MM.1S (cell line): ENCODE results near the gene EMC7.

Experiments used
- DNase-seq: peaks from one replicate; pipeline ENCODE4 v3.0.0-alpha.2; 2015
- H2AFZ ChIP-seq: fragments of 300-600 bp; sonication (generic); 2 replicates; pipeline ENCODE4 v1.6.0; 2016; ENCODE audit warnings: antibody characterized with exemption, low read length
- H3F3A ChIP-seq: fragments of 300-600 bp; sonication (generic); 2 replicates; pipeline ENCODE4 v1.6.1; 2016; ENCODE audit warnings: mild to moderate bottlenecking, antibody characterized with exemption, low read length, moderate library complexity, mixed read lengths; ENCODE audit not compliant: insufficient read depth
- H3K27ac ChIP-seq: fragments of 300-600 bp; sonication (generic); 2 replicates; pipeline ENCODE4 v1.5.1; 2016; ENCODE audit warnings: mild to moderate bottlenecking, low read length
- H3K27me3 ChIP-seq: fragments of 300-600 bp; sonication (generic); replicated peaks from 2 replicates; pipeline ENCODE4 v1.6.0; 2016; ENCODE audit warnings: low read length; ENCODE audit not compliant: insufficient read depth
- H3K36me3 ChIP-seq: fragments of 300-600 bp; sonication (generic); replicated peaks from 2 replicates; pipeline ENCODE4 v1.6.1; 2016; ENCODE audit warnings: mild to moderate bottlenecking, low read length, mixed read lengths; ENCODE audit not compliant: insufficient read depth
- H3K4me1 ChIP-seq: fragments of 300-600 bp; sonication (generic); 2 replicates; pipeline ENCODE4 v1.6.1; 2016; ENCODE audit warnings: low read length, mixed read lengths
- H3K4me2 ChIP-seq: fragments of 300-600 bp; sonication (generic); 2 replicates; pipeline ENCODE4 v1.6.0; 2016; ENCODE audit warnings: low read depth, low read length
- H3K4me3 ChIP-seq: fragments of 300-600 bp; sonication (generic); 2 replicates; pipeline ENCODE4 v1.5.1; 2016; ENCODE audit warnings: low read length, mixed read lengths
- H3K79me2 ChIP-seq: fragments of 300-600 bp; sonication (generic); 2 replicates; pipeline ENCODE4 v1.6.1; 2016; ENCODE audit warnings: mixed run types, low read length, mixed read lengths
- H3K9ac ChIP-seq: fragments of 300-600 bp; sonication (generic); 2 replicates; pipeline ENCODE4 v1.6.1; 2016; ENCODE audit warnings: low read length, mixed read lengths
- H3K9me2 ChIP-seq: fragments of 300-600 bp; sonication (generic); replicated peaks from 2 replicates; pipeline ENCODE4 v1.6.1; 2016; ENCODE audit warnings: mild to moderate bottlenecking, low read length, mixed read lengths; ENCODE audit not compliant: insufficient read depth
- H3K9me3 ChIP-seq: fragments of 300-600 bp; sonication (generic); replicated peaks from 2 replicates; pipeline ENCODE4 v1.6.1; 2016; ENCODE audit warnings: mild to moderate bottlenecking, low read length, mixed read lengths; ENCODE audit not compliant: insufficient read depth
- H4K20me1 ChIP-seq: fragments of 300-600 bp; sonication (generic); 2 replicates; pipeline ENCODE4 v1.6.1; 2016; ENCODE audit warnings: mild to moderate bottlenecking, low read length, moderate library complexity, mixed read lengths; ENCODE audit not compliant: insufficient read depth
- CTCF ChIP-seq: fragments of 300-600 bp; sonication (generic); IDR thresholded peaks from 2 replicates; pipeline ENCODE4 v1.5.1; 2016; ENCODE audit warnings: antibody characterized with exemption, low read length, mixed read lengths
- EZH2 ChIP-seq: fragments of 300-600 bp; sonication (generic); optimal IDR thresholded peaks from 2 replicates; pipeline ENCODE3; 2017; ENCODE audit warnings: low read depth, mild to moderate bottlenecking, antibody characterized with exemption, low read length, mixed read lengths
- EZH2phosphoT487 ChIP-seq: fragments of 300-600 bp; sonication (generic); IDR thresholded peaks from 2 replicates; pipeline ENCODE4 v1.6.1; 2018; ENCODE audit warnings: antibody characterized with exemption, low read length

Gene EMC7

GRCh38 chr15:34079904-34080303 lies 21.8 kb downstream of the EMC7 start:
- no peak overlapping the region for H3K9ac ChIP-seq
- no peak for DNase-seq
- no peaks in the 10 kb centered on the region for H3K9me2 ChIP-seq
- no peaks in the 10 kb centered on the region for H3K27me3 ChIP-seq
- H3F3A ChIP-seq = no peaks in the 10 kb centered on the region
- H4K20me1 ChIP-seq = no peaks in the 10 kb centered on the region
- no peak overlapping the region for H3K4me2 ChIP-seq
- no peaks in the 10 kb centered on the region for H3K4me1 ChIP-seq
- H3K36me3 ChIP-seq = no peaks in the 10 kb centered on the region
- no peak overlapping the region for H2AFZ ChIP-seq
- no peaks in the 10 kb centered on the region for H3K79me2 ChIP-seq
- no peak for TF ChIP-seq EZH2
- TF ChIP-seq EZH2phosphoT487 = no peak
- no peaks in the 10 kb centered on the region for H3K9me3 ChIP-seq
- H3K27ac ChIP-seq = no peak overlapping the region
- no peak overlapping the region for H3K4me3 ChIP-seq

- H3K9me3 ChIP-seq = no peaks in the 10 kb centered on the region
- no peaks in the 10 kb centered on the region for H3K27me3 ChIP-seq
- no peaks in the 10 kb centered on the region for H3K9me2 ChIP-seq
- H3K4me2 ChIP-seq = no peak overlapping the region
- no peaks in the 10 kb centered on the region for H3K4me1 ChIP-seq
- H4K20me1 ChIP-seq = no peaks in the 10 kb centered on the region
- H3K36me3 ChIP-seq = no peaks in the 10 kb centered on the region
- H3K4me3 ChIP-seq = no peak overlapping the region
- no peaks in the 10 kb centered on the region for H3K79me2 ChIP-seq
- H3F3A ChIP-seq = no peaks in the 10 kb centered on the region
- H3K27ac ChIP-seq = no peak overlapping the region
- no peak overlapping the region for H3K9ac ChIP-seq
- no peak for TF ChIP-seq EZH2
- TF ChIP-seq CTCF = no peak
- TF ChIP-seq EZH2phosphoT487 = no peak
- no peak overlapping the region for H2AFZ ChIP-seq
- DNase-seq = no peak
Measured at GRCh38 chr15:34078900-34079299, 22.8 kb downstream of the EMC7 start.

GRCh38 chr15:34076785-34077184 lies 24.9 kb downstream of the EMC7 start:
- no peak overlapping the region for H3K27ac ChIP-seq
- no peaks in the 10 kb centered on the region for H3K36me3 ChIP-seq
- no peak overlapping the region for H2AFZ ChIP-seq
- H3K9me3 ChIP-seq = no peaks in the 10 kb centered on the region
- no peaks in the 10 kb centered on the region for H4K20me1 ChIP-seq
- H3K27me3 ChIP-seq = no peaks in the 10 kb centered on the region
- TF ChIP-seq EZH2 (no peak), EZH2phosphoT487 (no peak), CTCF (no peak)
- no peaks in the 10 kb centered on the region for H3K9me2 ChIP-seq
- no peak overlapping the region for H3K9ac ChIP-seq
- H3K4me2 ChIP-seq = no peak overlapping the region
- H3K4me1 ChIP-seq = no peaks in the 10 kb centered on the region
- DNase-seq = no peak
- no peaks in the 10 kb centered on the region for H3K79me2 ChIP-seq
- H3K4me3 ChIP-seq = no peak overlapping the region
- no peaks in the 10 kb centered on the region for H3F3A ChIP-seq

GRCh38 chr15:34070003-34070402 lies 31.7 kb downstream of the EMC7 start:
- no peak for DNase-seq
- H2AFZ ChIP-seq = no peak overlapping the region

More at GRCh38 chr15:34070003-34070402, 31.7 kb downstream of the EMC7 start:
- no peak overlapping the region for H3K27ac ChIP-seq
- no peaks in the 10 kb centered on the region for H4K20me1 ChIP-seq
- H3F3A ChIP-seq = no peaks in the 10 kb centered on the region
- H3K4me1 ChIP-seq = no peaks in the 10 kb centered on the region
- no peaks in the 10 kb centered on the region for H3K9me2 ChIP-seq
- no peaks in the 10 kb centered on the region for H3K36me3 ChIP-seq
- no peak for TF ChIP-seq EZH2phosphoT487
- TF ChIP-seq CTCF = no peak
- TF ChIP-seq EZH2 = no peak
- H3K79me2 ChIP-seq = no peaks in the 10 kb centered on the region
- H3K4me3 ChIP-seq = no peak overlapping the region
- no peak overlapping the region for H3K4me2 ChIP-seq
- H3K27me3 ChIP-seq = no peaks in the 10 kb centered on the region
- H3K9me3 ChIP-seq = no peaks in the 10 kb centered on the region
- no peak overlapping the region for H3K9ac ChIP-seq
